Mesothelial cell of epicardium (in vitro differentiated cells): ENCODE results near the gene VAV3. TPM values are rescaled to one million over a fixed set of nuclear protein-coding genes. Genes with fewer than 3 reads are reported as not detected.

Experiments used
- DNase-seq, 2 experiments: peaks; one replicate each; pipeline ENCODE4 v3.0.0; 2021; ENCODE audit warnings: low spot score in 2 of 2; ENCODE audit not compliant: unreplicated experiment in 2 of 2
- H3K27ac Mint-ChIP-seq: 2 replicates; pipeline ENCODE4 v1.8.0; 2021; ENCODE audit warnings: mixed read lengths
- H3K27me3 Mint-ChIP-seq: 2 replicates; pipeline ENCODE4 v1.8.0; 2021; ENCODE audit warnings: low read depth, mixed read lengths
- H3K36me3 Mint-ChIP-seq: 2 replicates; pipeline ENCODE4 v1.8.0; 2021; ENCODE audit warnings: mixed read lengths
- H3K4me1 Mint-ChIP-seq: 2 replicates; pipeline ENCODE4 v1.8.0; 2021; ENCODE audit warnings: mixed read lengths
- H3K4me3 Mint-ChIP-seq: 2 replicates; pipeline ENCODE4 v1.8.0; 2021; ENCODE audit warnings: mild to moderate bottlenecking, moderate library complexity, mixed read lengths
- H3K9me3 Mint-ChIP-seq: 2 replicates; pipeline ENCODE4 v1.8.0; 2021; ENCODE audit warnings: mixed read lengths
- total RNA-seq: library from RNA; stranded (reverse); gene quantifications from 3 replicates; pipeline ENCODE4 v1.2.1, GENCODE V29; 2021
- TF ChIP-seq, protein P1 (sequence below): fragments of 200-600 bp; sonication (generic); IDR thresholded peaks from one replicate; pipeline ENCODE4 v1.5.0; 2021; ENCODE audit warnings: antibody characterized with exemption; ENCODE audit not compliant: unreplicated experiment

The VAV3 gene
- total RNA-seq, 1 donor from 2014 or later: 3.2 TPM

DNA sequence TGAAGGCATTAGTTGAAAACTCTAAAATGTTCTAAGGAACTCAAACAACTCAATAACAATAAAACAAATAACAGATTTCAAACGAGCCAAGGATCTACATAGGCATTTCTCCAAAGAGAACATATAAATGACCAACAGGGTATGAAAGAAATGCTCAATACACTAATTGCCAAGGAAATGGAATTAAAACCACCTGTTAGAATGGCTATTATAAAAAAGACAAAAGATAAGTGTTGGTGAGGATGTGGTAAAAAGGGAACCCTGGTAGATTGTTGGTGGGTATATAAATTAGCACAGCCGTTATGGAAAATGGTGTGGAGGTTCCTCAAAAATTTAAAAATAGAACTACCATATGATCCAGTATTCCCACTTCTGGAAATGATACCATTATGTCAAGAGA, 9.1 kb upstream of the VAV3 start:
- Mint-ChIP-seq H3K9me3 (no peaks in the 10 kb centered on the region), H3K4me1 (peaks cover 28% of the 10 kb centered on the region), H3K27ac (no peak overlapping the region), H3K36me3 (no peaks in the 10 kb centered on the region), H3K4me3 (no peak overlapping the region), H3K27me3 (peaks cover 68% of the 10 kb centered on the region)
- DNase-seq: no peak
- TF ChIP-seq, protein P1, sequence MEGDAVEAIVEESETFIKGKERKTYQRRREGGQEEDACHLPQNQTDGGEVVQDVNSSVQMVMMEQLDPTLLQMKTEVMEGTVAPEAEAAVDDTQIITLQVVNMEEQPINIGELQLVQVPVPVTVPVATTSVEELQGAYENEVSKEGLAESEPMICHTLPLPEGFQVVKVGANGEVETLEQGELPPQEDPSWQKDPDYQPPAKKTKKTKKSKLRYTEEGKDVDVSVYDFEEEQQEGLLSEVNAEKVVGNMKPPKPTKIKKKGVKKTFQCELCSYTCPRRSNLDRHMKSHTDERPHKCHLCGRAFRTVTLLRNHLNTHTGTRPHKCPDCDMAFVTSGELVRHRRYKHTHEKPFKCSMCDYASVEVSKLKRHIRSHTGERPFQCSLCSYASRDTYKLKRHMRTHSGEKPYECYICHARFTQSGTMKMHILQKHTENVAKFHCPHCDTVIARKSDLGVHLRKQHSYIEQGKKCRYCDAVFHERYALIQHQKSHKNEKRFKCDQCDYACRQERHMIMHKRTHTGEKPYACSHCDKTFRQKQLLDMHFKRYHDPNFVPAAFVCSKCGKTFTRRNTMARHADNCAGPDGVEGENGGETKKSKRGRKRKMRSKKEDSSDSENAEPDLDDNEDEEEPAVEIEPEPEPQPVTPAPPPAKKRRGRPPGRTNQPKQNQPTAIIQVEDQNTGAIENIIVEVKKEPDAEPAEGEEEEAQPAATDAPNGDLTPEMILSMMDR: no peak

DNA sequence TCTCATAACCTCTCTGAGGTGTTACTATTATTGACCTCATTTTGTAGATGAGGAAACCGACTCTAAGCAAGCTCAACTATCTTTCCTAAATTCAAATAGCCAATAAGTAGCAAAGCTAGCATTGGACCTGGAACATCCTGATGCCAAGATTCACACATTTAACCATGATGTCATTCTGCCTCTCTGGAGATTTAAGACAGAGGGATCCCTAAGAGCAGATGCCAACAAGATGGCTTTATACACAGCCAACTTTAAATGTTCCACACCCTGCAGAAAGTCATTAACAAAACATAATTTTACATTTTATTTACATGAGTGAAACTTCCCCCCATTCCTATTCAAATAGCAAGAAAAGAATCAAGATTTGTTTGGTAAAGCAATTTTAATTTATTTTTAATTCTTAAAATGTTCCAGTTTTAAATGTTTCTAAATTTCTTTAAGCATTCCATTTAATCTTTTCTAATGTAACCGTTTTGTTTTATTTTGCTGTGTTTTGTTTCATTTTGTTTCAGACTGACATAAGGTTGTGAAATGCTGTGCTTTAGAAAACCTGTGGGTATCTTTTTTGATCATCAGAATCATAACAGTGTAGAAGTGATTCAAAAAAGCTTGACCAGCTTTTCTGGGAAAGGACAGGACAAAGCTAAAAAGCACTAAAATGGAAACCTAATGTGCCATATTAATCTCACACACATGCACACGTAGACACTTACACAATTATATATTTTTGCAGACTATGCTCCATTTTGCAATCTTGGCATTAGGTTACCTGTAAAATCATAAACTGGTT, 7.6 kb upstream of the VAV3 start:
- peaks cover 16% of the 10 kb centered on the region for H3K4me1 Mint-ChIP-seq
- H3K9me3 Mint-ChIP-seq: no peaks in the 10 kb centered on the region
- peaks cover 60% of the 10 kb centered on the region for H3K27me3 Mint-ChIP-seq
- H3K36me3 Mint-ChIP-seq: no peaks in the 10 kb centered on the region
- no peak for DNase-seq
- H3K27ac Mint-ChIP-seq: no peak overlapping the region
- TF ChIP-seq, protein P1: no peak
- no peak overlapping the region for H3K4me3 Mint-ChIP-seq

DNA sequence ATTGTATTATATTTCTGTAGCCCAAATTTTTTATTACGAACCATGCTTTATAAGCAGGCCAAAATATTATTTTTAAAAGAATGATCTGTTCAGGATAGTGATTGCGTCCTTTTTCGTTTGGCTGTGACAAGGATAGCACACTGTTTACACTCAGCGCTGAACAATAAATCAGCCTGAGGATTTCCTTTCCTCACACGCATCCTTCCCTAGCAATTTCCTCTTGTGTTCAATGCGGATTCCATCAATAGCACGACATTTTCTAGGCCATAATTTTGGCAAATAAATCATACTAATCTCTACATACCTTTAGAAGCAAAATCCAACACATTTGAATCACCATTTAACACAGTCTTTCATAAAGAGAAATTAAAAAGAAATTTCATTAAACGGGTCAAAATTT, 1.6 kb upstream of the VAV3 start:
- no peaks in the 10 kb centered on the region for H3K9me3 Mint-ChIP-seq
- no peaks in the 10 kb centered on the region for H3K36me3 Mint-ChIP-seq
- no peak for DNase-seq
- peaks cover 19% of the 10 kb centered on the region for H3K4me1 Mint-ChIP-seq
- H3K27me3 Mint-ChIP-seq: peaks cover 62% of the 10 kb centered on the region
- H3K27ac Mint-ChIP-seq: no peak overlapping the region
- H3K4me3 Mint-ChIP-seq: peak overlapping the region; percentile 12
- TF ChIP-seq, protein P1: no peak

DNA sequence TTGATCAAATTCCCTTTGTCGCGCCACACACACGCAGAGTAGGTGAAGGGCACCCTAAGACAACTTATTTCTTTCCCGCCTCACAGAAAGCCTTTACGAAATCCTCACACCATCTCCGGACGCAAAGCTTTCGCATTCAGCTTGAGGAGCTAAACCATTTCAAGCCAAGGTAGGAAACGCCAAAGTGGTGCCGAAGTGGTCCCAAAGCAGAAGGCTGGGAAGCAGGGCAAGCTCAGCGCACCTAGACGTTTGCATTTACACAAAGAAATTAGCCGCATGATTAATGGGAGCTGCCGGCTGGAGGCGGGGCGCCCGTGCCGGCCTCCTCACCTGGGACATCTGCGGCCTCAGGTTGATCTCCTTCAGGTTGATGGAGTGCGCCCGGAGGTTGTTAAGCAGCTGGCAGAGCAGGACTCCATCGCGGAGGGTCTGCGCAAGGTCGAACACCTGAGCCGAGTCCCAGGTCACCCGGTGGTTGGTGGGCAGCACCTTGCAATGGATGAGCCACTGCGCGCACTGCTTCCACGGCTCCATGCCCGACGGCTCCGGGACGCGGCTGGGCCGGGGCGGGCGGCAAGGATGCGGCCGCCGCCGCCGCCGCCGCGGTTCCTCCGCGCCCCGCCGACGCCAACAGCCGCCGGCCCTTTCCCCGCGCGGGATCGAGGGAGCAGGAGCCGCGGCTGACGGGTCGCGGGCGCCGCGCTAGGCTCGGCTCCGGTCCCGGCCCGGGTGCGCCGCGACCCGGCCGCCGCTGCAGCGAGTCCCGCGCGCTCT, 457 bp downstream of the VAV3 start:
- Mint-ChIP-seq H3K27me3 (peaks cover 71% of the 10 kb centered on the region), H3K36me3 (no peaks in the 10 kb centered on the region), H3K4me1 (peaks cover 17% of the 10 kb centered on the region), H3K27ac (no peak overlapping the region), H3K4me3 (peak overlapping the region; percentile 78), H3K9me3 (no peaks in the 10 kb centered on the region)
- TF ChIP-seq, protein P1: no peak
- peak in 1 of 2 experiments; percentile 47 for DNase-seq

DNA sequence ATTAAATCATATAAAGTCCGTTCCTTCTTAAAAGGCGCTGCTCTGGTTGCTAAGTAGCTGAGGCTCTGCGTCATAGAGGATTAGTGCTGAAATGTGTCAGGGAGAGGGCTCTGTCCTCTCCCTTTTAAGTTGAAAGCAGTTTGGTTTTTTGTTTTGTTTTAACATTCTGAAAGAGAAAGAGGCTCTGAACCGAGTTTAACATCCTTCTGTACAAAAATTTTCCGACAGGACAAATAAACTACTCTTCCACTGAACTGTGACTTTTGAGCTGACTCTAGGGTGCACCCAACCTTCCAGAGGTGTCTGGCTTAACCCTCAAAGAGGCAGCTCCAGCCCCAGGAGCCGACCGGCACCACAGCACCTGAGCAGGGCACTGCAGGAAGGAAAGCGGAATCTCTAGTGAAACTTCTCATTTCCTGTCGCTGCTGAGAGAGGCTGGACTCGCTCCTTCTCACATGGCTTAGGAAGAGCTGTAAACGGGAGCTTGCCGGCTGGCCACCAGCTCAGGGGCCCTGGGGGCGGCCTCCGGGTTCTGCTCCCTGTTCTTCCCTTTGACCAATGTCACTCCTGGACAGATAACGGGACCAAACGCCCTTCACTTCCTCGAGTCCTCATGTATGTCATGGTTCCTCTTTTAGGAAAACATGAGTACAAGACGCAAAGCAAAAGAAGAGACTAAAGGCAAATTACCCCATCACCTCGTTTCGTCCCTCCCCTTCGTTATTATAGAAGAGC, 1.2 kb downstream of the VAV3 start:
- H3K36me3 Mint-ChIP-seq: no peaks in the 10 kb centered on the region
- peak overlapping the region; percentile 78 for H3K4me3 Mint-ChIP-seq
- DNase-seq: no peak
- peaks cover 17% of the 10 kb centered on the region for H3K4me1 Mint-ChIP-seq
- peak overlapping the region; percentile 43 for H3K27ac Mint-ChIP-seq
- H3K27me3 Mint-ChIP-seq: peaks cover 72% of the 10 kb centered on the region
- TF ChIP-seq, protein P1: no peak
- no peaks in the 10 kb centered on the region for H3K9me3 Mint-ChIP-seq
